GM12873 (cell line): Measurements from ENCODE around the gene MINDY4.

ENCODE experiments used
- CTCF ChIP-seq: IDR thresholded peaks from 2 replicates; pipeline ENCODE4 v1.5.1; 2012; ENCODE audit warnings: low read depth, mild to moderate bottlenecking, moderate library complexity, low read length, control low read depth; ENCODE audit not compliant: insufficient read depth; ENCODE audit errors: missing control alignments

The MINDY4 gene

GRCh38 chr7:30845426-30846135 lies 74.4 kb downstream of the MINDY4 start:
- TF ChIP-seq CTCF, result no peak

GRCh38 chr7:30846378-30846777 lies 75.2 kb downstream of the MINDY4 start:
- TF ChIP-seq CTCF, result no peak

GRCh38 chr7:30848121-30848855 lies 77.1 kb downstream of the MINDY4 start:
- TF ChIP-seq CTCF, result no peak

GRCh38 chr7:30849565-30849964 lies 78.3 kb downstream of the MINDY4 start:
- no peak for TF ChIP-seq CTCF

GRCh38 chr7:30850426-30850825 lies 79.2 kb downstream of the MINDY4 start:
- no peak for TF ChIP-seq CTCF

GRCh38 chr7:30851651-30852307 lies 80.6 kb downstream of the MINDY4 start:
- TF ChIP-seq CTCF, result no peak

- TF ChIP-seq CTCF, result no peak
Measured at GRCh38 chr7:30852308-30852684, 81.1 kb downstream of the MINDY4 start.
